PC-9 (cell line): ENCODE results near the gene FBXL17. TPM values are rescaled to one million over a fixed set of nuclear protein-coding genes. Genes with fewer than 3 reads are reported as not detected.

Experiments used
- BruUV-seq: library from RNA; stranded (reverse); fragments of 400-500 nt; replicated peaks from 2 replicates; lab custom pipeline; 2021; lab: Mats Ljungman, UMichigan
- CTCF ChIA-PET: fragments of 300-600 bp; sonication (Branson Sonifier 250); formaldehyde crosslinking; loops from one replicate; lab custom pipeline; 2022; ENCODE audit warnings: antibody characterized with exemption; lab: Charles Lee
- POLR2A ChIA-PET: fragments of 300-600 bp; sonication (Branson Sonifier 250); formaldehyde crosslinking; loops from one replicate; lab custom pipeline; 2022; ENCODE audit warnings: antibody characterized with exemption; ENCODE audit not compliant: unreplicated experiment; lab: Charles Lee
- DNase-seq, 2 experiments: peaks; one replicate each; pipeline versions ENCODE4 v3.0.0 to v3.0.0-alpha.2; 2015 to 2022; ENCODE audit warnings: mixed read lengths in 1 of 2
- H2AFZ ChIP-seq: fragments of 200-600 bp; sonication (generic); 2 replicates; pipeline ENCODE4 v1.8.1; 2017; ENCODE audit warnings: antibody characterized with exemption
- H3F3A ChIP-seq: fragments of 200-600 bp; sonication (generic); 2 replicates; pipeline ENCODE4 v1.8.1; 2017; ENCODE audit warnings: antibody characterized with exemption, mild to moderate bottlenecking, low read depth; ENCODE audit not compliant: insufficient read depth
- H3K27ac ChIP-seq: fragments of 200-600 bp; sonication (generic); 2 replicates; pipeline ENCODE4 v1.6.1; 2016; ENCODE audit warnings: mixed run types
- H3K27me3 ChIP-seq: fragments of 200-600 bp; sonication (generic); 2 replicates; pipeline ENCODE4 v1.6.1; 2016; ENCODE audit warnings: low read depth, mixed run types; ENCODE audit not compliant: insufficient read depth
- H3K36me3 ChIP-seq: fragments of 200-600 bp; sonication (generic); 2 replicates; pipeline ENCODE4 v1.6.1; 2016; ENCODE audit warnings: low read depth, mixed run types
- H3K4me1 ChIP-seq: fragments of 200-600 bp; sonication (generic); replicated peaks from 2 replicates; pipeline ENCODE4 v1.6.1; 2016; ENCODE audit warnings: mixed run types; ENCODE audit not compliant: insufficient read depth
- H3K4me2 ChIP-seq: fragments of 200-600 bp; sonication (generic); 2 replicates; pipeline ENCODE4 v1.6.1; 2017; ENCODE audit warnings: mixed run types
- H3K4me3 ChIP-seq: fragments of 200-600 bp; sonication (generic); 2 replicates; pipeline ENCODE4 v1.6.1; 2016; ENCODE audit warnings: mixed run types
- H3K79me2 ChIP-seq: fragments of 200-600 bp; sonication (generic); 2 replicates; pipeline ENCODE4 v1.6.1; 2017; ENCODE audit warnings: low read depth, mixed run types
- H3K9me2 ChIP-seq: fragments of 200-600 bp; sonication (generic); 2 replicates; pipeline ENCODE4 v1.8.1; 2017; ENCODE audit warnings: mild to moderate bottlenecking; ENCODE audit not compliant: insufficient read depth
- H3K9me3 ChIP-seq: fragments of 200-600 bp; sonication (generic); 2 replicates; pipeline ENCODE4 v1.8.1; 2016; ENCODE audit warnings: low read depth; ENCODE audit not compliant: insufficient read depth
- H4K20me1 ChIP-seq: fragments of 200-600 bp; sonication (generic); 2 replicates; pipeline ENCODE4 v1.8.1; 2017; ENCODE audit not compliant: insufficient read depth
- EZH2 ChIP-seq: fragments of 200-600 bp; sonication (generic); IDR thresholded peaks from 2 replicates; pipeline ENCODE4 v1.8.0; 2017; ENCODE audit warnings: antibody characterized with exemption, low read depth
- intact Hi-C: fragments of 100-400 bp; cut with micrococcal nuclease; formaldehyde crosslinking; loops from one replicate; pipeline ENCODE4 v1.10.0; 2022; ENCODE audit not compliant: unreplicated experiment
- total RNA-seq: library from RNA; stranded (reverse); gene quantifications from 2 replicates; pipeline ENCODE4 v1.2.3, GENCODE V29; 2021
- TF ChIP-seq, protein P1 (sequence below): fragments of 200-600 bp; sonication (generic); conservative IDR thresholded peaks from 2 replicates; pipeline ENCODE4 v1.6.1; 2017; ENCODE audit warnings: mixed run types, antibody characterized with exemption, mild to moderate bottlenecking, moderate library complexity

Gene FBXL17
- total RNA-seq, 1 experiment from 2014 or later = 19.5 TPM

DNA sequence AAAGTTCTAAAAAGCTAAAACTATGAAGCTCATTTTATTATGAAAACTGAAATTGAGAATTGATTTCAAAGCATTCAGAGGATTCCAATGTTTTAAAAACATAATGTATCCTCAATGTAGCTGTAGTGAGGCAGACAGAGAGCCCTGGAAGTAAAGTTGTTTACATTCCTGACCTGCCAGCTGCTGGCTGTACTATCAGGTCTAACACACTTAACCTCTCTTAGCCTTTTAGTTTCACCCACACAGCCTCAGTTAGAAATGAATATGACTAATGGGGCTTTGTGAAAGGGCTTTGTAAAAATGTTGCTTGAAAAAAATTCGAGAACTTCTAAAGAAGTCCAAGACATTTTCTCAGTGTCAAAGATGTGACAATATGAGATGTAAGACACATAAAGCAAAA is 122.6 kb downstream of the FBXL17 start:
- Histone ChIP-seq H3K9me2 (no peaks in the 10 kb centered on the region), H3K4me2 (no peak overlapping the region), H3K36me3 (no peaks in the 10 kb centered on the region), H3K9me3 (no peaks in the 10 kb centered on the region), H3K79me2 (no peaks in the 10 kb centered on the region), H2AFZ (no peak overlapping the region), H3K27ac (no peak overlapping the region), H4K20me1 (no peaks in the 10 kb centered on the region), H3F3A (no peaks in the 10 kb centered on the region), H3K27me3 (no peaks in the 10 kb centered on the region), H3K4me1 (no peaks in the 10 kb centered on the region), H3K4me3 (no peak overlapping the region)
- POLR2A ChIA-PET = no interaction called here
- no TSS peak for BruUV-seq
- TF ChIP-seq EZH2 = no peak
- TF ChIP-seq, protein P1, sequence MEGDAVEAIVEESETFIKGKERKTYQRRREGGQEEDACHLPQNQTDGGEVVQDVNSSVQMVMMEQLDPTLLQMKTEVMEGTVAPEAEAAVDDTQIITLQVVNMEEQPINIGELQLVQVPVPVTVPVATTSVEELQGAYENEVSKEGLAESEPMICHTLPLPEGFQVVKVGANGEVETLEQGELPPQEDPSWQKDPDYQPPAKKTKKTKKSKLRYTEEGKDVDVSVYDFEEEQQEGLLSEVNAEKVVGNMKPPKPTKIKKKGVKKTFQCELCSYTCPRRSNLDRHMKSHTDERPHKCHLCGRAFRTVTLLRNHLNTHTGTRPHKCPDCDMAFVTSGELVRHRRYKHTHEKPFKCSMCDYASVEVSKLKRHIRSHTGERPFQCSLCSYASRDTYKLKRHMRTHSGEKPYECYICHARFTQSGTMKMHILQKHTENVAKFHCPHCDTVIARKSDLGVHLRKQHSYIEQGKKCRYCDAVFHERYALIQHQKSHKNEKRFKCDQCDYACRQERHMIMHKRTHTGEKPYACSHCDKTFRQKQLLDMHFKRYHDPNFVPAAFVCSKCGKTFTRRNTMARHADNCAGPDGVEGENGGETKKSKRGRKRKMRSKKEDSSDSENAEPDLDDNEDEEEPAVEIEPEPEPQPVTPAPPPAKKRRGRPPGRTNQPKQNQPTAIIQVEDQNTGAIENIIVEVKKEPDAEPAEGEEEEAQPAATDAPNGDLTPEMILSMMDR = no peak
- intact Hi-C loops = no loop called here
- CTCF ChIA-PET = interaction anchor here (0.6 to 0.7 kb wide), 3 partner anchors 106 to 657 kb away, joined by 3 to 6 read pairs (median 4); no protein-coding TSS in a partner anchor
- no peak for DNase-seq

DNA sequence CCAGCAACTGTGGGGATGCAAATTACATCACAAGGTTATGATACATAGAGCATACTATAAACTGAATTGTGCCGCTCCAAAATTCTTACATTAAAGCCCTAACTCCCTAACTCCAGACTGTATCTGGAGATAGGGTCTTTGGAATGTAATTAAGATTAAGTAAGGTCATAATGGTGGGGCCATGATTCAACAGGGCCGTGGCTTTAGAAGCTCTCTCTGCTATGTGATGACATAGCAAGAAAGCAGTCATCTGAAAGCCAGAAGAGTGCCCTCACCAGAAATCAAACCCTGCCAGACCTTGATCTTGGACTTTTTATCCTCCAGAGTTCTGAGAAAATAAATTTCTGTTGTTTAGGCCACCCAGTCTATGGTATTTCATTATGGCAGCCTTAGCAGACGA is 123.9 kb downstream of the FBXL17 start:
- no peaks in the 10 kb centered on the region for H3K79me2 ChIP-seq
- no peaks in the 10 kb centered on the region for H3K27me3 ChIP-seq
- POLR2A ChIA-PET = no interaction called here
- TF ChIP-seq, protein P1 = no peak
- H3K4me3 ChIP-seq = no peak overlapping the region
- H3K36me3 ChIP-seq = no peaks in the 10 kb centered on the region
- H3K4me2 ChIP-seq = no peak overlapping the region
- no peak overlapping the region for H2AFZ ChIP-seq
- no peaks in the 10 kb centered on the region for H3K9me2 ChIP-seq
- intact Hi-C loops = no loop called here
- H3F3A ChIP-seq = no peaks in the 10 kb centered on the region
- H3K4me1 ChIP-seq = no peaks in the 10 kb centered on the region
- no TSS peak for BruUV-seq
- CTCF ChIA-PET = no interaction called here
- no peak for DNase-seq
- no peak overlapping the region for H3K27ac ChIP-seq
- no peaks in the 10 kb centered on the region for H3K9me3 ChIP-seq
- no peaks in the 10 kb centered on the region for H4K20me1 ChIP-seq

DNA sequence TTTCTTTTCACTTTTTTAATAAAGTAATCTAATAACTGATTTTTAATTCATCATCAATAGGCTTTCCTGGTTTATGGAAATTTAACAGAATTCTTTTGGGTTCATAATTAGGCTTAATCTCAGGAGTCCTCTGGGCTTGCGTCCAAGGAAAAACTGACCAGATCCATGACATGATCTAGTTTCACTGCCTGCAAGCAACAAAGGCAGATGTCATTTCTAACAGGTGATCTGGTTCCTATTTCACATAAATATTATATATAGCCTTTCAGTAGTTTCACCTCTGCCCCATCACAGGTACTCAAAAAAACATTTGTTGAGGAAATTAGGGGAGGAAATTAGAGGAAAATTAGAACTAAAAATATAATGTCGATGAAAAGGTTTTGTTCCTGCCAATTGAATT is 126.4 kb downstream of the FBXL17 start:
- TF ChIP-seq EZH2 = no peak
- TF ChIP-seq, protein P1 = no peak
- ChIA-PET CTCF (no interaction called here), POLR2A (no interaction called here)
- intact Hi-C loops = no loop called here
- Histone ChIP-seq H3K4me2 (no peak overlapping the region), H3K4me3 (no peak overlapping the region), H3K9me3 (no peaks in the 10 kb centered on the region), H3F3A (no peaks in the 10 kb centered on the region), H4K20me1 (no peaks in the 10 kb centered on the region), H3K9me2 (no peaks in the 10 kb centered on the region), H3K79me2 (no peaks in the 10 kb centered on the region), H3K36me3 (no peaks in the 10 kb centered on the region), H3K27me3 (no peaks in the 10 kb centered on the region), H3K4me1 (no peaks in the 10 kb centered on the region), H3K27ac (no peak overlapping the region), H2AFZ (no peak overlapping the region)
- no TSS peak for BruUV-seq
- DNase-seq = no peak
